GM19438 (cell line): ENCODE data around the gene STXBP5.
A peak's percentile ranks its signal among the peaks of the same experiment; 100 is the strongest.

Experiments
- ATAC-seq: cut with Tn5 transposase; IDR thresholded peaks from one replicate; pipeline ENCODE4 v1.9.1; 2021; ENCODE audit warnings: low read depth; ENCODE audit not compliant: unreplicated experiment

The STXBP5 gene

DNA sequence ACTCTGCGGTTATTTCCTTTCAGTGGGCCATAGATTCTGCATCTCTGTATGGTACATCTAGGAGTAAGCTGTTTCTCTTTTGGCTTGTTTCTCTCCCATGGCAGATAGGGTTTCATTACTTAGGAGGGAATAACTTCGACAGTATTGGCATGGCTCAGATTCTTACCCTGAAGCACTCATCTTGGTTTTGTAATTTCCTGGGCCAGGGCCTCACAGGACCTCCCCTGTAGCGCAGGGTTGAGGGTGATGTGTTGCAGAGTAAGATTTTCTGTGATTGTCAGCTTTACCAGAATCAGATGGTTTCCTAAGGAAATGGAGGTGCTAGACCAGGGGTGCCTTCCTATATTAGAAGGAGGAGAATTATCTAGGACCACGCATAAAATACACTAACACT is 78.3 kb downstream of the STXBP5 start:
- ATAC-seq: no peak

DNA sequence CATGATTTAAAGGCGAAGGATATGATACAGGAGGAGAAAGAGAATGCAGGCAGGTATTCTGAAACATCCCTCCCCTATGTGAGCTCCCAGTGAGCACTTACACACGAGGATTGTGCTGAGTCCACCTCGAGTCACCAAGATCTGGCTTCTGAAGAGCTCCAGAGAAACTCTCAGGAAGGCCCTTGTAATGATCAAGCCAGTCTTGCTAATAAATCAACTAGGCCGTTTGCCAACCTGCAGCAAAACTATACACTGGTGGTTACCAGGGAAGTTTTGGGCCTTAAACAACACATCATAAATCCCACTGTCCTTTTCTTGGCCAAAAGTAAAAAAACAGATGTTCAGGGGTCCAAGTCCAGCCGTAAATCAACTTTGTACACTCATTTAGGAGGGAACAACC is 79.2 kb downstream of the STXBP5 start:
- no peak for ATAC-seq

DNA sequence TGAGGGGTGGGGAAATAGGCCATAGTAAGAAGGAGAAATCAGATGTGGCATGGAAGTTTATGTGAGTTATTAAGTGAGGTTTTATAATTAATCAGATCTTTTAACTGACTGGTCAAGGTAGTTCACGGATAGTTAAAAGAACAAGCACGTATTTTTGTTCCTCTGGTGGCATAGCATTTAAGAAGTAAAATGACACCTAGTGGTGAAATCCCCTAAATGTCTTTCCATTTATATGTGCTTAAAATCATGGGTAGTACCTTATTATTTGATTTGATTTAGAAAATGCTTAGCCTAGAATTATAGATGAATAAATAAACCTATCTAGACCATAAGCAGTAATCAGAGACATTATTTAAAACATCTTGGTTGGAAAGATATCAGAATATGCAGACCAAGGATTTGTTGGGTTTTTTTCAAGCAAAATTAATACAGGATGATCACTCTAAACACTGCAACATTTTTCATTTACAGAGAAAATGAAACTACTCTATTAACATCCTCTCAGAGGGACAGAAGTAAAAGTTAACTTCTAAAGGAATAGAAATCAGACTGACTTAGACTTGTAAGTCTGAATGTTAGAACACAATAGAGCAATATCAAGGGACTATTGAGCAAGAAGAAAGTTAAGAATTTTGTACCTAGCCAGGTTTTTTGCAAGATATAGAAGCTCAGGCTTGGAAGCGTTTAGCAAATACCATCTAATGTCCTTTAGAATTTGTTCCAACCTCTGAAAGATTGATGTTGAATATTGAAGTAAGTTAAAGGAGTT is 81.1 kb downstream of the STXBP5 start:
- ATAC-seq: no peak

DNA sequence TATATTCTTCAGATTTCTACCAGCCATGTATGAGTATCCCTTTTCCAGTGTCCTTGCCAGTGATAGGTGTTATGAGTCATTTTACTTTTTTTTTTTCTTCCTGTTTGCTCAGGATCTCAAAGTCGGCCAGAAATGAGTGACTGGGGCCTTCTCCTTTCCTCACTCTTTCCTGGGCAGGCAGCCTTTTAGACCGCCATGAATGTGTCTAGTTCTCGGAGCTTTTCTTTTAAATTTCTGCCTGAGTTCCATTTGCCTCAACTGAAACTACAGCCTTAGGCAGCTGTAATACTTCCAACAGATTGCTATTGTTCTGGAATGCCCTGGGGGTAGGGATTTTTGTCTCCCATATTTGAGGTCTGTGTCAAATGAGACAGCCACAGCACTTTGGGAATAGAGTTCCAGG is 83.7 kb downstream of the STXBP5 start:
- no peak for ATAC-seq

DNA sequence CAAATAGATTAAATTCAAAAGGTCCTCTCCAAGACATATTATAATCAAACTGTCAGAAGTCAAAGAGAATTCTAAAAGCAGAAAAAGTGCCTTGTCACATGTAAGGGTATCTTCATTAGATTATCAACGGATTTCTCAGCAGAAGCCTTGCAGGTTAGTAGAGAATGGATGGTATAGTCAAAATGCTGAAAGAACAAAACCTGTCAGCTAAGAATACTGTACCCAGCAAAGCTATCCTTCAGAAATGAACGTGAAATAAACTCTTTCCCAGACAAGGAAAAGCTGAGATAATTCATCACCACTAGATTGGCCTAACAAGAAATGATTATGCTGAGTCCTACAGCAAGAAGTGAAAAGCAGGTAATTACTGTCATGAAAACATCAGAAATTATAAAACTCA is 92.9 kb downstream of the STXBP5 start:
- ATAC-seq: no peak

DNA sequence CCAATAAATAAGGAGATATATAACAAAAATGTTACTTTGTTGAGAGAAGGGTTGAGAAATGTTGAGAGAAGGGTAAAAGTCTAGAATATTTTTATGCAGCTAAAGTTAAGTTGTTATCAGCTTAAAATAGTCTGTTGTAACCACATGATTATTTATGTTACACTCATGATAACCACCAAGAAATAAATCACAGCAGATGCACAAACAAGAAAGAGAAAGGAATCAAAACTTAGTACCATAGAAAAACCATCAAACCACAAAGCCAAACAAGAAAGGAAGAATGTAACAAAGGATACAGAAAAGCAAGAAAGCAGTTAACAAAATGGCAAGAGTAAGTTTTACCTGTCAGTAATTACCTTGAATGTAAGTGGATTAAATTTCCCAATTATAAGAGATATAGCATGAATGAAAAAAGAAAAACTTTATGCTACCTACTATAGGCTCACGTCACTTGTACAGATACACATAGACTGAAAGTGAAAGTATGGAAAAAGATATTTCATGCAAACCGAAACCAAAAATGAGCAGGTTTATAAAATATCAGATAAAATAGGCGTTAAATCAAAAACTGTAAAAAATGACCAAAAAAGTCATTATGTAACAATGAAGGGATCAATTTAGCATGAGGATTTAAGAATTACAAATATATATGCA is 93.6 kb downstream of the STXBP5 start:
- no peak for ATAC-seq

DNA sequence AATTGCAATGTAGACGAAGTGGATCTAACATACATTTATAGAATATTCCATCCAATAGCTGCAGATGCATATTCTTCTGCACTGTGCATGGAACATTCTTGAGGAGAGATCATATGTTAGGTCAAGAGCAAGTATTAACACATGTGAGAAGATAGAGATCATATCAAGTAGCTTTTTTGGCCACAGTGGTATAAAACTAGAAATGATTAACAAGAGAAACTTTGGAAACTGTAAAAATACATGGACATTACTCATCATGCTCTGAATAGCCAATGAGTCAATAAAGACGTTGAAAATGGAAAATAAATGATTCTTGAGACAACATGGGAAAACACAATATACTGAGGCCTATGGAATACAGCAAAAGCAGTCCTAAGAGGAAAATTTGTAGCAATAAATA is 94.2 kb downstream of the STXBP5 start:
- ATAC-seq: no peak

DNA sequence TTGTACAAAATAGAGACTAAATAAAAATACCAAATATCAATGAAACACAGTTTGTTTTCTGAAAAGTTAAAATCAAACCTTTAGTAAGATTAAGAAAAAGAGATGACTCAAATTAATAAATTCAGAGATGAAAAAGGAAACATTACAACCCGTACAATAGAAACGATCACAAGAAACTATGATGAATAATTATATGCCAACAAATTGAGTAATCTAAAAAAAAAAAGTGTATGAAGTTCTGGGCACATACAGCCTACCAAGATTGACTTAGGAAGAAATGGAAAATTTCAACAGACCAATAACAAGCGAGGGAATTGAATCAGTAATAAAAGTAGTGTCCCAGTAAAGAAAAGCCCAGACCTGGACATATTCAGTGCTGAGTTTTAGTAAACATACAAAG is 94.8 kb downstream of the STXBP5 start:
- no peak for ATAC-seq

DNA sequence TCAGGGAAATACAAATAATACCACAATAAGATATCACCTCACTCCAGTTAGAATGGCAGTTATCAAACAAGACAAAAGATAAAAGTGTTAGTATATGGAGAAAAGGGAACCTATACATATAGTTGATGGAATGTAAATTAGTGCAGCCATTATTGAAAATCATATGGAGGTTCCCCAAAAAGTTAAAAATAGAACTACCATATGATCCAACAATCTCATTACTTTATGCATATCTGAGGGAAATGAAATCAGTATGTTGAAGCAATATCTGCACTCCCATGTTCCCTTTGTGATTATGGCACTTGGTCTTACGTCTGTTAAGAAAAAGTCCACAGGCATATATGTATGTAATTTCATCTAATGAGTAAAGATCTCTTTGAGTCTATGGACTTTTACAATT is 96.9 kb downstream of the STXBP5 start:
- ATAC-seq: no peak

DNA sequence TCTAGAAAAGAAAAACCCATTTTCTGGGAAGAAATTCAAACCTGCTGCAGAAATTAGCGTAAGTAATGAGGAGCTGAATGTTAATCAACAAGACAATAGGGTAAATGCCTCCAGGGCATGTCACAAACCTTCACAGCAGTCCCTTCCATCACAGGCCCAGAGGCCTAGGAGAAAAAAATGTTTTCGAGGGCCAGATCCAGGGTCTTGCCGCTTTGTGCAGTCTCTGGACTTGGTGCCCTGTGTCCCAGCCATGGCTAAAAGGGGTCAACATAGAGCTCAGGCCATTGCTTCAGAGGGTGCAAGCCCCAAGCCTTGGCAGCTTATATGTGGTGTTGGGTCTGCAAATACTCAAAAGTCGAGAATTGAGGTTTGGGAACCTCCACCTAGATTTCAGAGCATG is 99.8 kb downstream of the STXBP5 start:
- ATAC-seq: no peak

DNA sequence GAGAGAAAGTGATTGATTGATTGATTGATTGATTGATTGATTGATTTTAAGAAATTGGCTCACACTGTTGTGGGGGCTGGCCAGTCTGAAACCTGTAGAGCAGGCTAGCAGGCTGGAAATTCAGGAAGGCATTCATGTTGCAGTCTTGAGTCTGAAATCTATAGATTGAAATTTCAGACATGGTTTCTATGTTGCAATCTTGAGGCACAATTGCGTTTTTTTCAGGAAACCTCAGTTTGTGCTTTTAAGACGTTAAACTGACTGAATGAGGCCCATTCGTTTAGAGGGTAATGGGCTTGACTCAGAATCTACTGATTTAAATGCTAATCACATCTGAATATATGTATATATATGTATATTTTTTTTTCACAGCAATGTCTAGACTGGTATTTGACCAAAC is 106.3 kb downstream of the STXBP5 start:
- no peak for ATAC-seq

DNA sequence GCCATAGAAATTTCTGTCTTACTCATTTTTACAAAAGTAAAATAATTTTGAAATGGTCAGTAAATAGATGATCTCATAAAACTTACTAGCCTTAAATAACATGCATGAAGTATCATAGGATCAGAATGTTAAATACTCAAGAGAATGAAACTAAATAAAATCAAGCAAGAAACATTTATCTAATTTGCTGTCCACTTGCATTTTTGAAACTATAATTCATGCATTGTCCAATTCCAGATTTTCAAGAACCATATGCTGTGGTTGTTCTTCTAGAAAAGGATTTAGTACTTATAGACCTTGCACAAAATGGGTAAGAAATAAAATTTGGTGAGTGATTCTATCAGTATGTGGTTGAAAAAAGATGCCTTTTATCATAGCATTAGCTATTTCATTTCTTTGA is 107.0 kb downstream of the STXBP5 start:
- no peak for ATAC-seq

DNA sequence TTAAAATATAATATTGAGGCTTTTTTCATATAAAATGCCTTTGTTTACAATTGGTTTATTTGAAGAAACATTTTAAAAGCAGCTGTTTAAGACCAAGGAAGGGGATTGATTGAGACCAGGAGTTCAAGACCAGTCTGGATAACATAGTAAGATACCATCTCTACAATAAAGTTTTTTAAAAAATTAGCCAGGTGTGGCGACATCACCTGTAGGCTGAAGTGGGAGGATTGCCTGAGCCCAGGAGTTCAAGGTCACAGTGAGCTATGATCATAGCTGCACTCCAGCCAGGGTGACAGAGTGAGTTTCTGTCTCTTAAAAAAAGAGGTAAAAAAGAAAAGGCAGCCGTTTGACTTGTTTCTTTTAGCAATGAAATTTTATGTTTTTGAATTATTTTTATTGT is 117.0 kb downstream of the STXBP5 start:
- ATAC-seq: no peak

DNA sequence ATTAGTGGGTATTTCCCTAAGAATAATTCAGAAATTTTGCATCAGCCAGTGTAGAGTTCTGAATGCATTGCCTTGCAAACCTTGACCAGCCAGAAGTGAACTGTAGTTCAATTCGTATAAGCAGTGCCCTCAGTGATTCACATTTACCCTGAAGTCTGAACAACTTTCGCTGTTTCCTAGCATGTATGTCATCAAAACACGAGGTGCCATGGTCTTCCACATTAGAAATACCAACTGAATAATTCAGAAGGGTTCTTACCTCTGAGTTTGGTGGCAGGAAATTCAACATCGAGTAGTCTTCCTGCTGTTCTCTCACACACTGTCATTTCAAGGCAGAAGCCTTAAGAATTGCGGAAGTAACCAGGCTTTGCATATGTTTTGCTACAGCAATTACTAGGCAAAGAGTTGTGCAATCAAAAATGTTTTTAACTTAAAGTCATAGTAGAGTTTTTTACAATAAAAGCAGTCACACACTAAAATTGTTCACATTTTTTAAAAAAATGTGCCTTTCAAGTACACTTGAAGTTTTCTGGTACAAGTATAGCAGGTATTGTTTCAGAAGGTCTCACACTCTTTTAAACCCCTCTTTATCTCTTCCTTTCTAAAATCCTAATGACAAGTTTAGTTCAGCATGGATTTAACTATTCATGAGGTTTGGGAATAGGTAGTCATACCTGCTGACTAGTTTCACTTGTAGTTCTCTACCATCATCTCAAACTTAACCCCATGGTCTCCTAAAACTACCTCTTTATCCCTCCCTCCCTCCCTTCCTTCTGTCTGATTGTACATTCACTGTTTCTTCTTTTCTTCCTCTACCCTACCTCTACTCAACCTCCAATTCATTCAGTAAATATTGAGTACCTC is 118.3 kb downstream of the STXBP5 start:
- ATAC-seq: peak; percentile 93

DNA sequence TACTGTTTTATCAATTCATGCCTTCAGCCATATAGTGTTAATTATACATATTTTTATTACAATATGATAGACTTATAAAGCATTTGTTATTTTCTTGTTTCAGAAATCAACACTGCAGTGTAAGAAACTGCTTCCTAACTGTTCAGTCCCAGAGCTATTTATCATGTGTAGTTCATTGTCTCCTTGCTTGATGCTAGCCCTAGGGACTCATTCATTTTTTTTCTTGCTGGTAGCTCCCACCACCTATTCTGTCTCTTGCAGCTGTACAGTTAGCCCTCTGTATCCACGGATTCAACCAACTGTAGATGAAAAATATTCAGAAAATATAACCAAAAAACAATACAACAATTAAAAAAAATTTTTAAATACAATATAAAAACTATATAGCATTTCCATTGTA is 121.3 kb downstream of the STXBP5 start:
- ATAC-seq: no peak

DNA sequence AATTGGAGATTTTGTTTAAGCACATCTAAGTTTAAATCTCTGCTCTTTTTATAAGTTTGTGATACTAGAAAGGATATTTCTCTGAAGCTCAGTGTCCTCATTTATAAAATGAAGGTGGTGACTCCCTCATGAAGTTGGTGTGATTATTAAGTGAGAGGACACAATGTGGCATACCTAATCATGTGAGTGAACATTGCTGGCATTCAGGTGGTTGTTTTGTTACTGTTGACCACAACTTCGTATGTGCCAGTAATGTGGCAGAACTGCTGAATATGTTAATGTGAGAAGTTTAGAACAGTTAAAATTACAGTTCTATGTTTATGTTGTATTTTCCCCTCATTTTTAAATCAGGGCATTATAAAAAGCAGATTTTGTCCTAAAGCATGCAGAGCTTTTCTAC is 127.2 kb downstream of the STXBP5 start:
- ATAC-seq: no peak

DNA sequence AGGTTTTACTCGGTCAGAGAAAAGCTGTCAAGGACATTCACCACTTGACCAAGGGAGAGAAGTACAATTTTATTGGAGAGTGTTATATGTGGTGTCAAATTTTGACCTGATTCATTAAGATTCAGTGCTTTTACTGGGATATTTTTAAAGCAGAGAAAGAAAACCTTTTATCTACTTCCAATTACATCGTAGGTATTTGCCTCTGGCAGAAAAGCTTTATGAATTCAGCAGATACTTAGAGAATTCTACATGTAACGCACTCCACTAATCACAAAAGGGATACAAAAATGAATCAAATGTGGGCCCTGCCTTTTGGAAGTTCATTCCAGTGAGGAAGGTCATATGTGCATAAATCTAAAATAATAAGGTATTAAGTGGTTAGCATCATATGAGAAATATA is 133.7 kb downstream of the STXBP5 start:
- no peak for ATAC-seq

DNA sequence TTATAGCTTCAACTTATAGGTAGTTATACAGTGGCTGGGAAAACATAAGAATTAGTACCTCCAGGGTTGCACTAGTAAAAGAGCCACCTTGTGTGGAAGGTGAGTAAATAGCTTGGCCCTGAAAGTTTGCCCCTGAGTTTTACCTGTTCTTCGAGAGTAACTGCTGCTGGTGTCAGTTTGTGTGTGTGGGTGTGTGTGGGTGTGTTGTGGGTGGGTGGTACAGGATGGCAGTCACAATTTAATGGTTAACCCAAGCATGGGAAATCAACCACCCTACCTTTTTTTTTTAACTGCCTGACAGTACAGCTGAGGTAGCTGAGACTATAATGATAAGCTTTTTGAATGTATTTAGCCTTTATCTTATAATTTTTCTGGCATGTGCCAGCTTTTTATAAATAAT is 137.3 kb downstream of the STXBP5 start:
- no peak for ATAC-seq

DNA sequence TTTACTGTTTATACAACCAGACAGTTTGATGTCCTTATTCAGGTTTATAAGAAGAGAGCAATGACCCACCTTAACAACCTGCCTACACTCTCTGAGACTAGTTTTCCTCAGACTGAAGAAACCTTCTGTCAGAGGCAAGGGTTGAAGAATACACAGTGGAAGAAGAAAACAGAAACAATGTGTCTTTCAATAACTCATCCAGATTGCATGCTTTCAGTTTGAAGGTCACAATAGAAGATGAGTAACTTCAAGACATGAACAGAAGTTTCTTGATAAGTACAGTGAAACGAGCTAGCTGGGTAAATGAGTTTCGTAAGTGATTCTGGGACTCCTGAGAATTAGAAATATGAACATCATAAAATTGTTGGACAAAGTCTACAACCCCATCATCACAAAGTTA is 141.7 kb downstream of the STXBP5 start:
- no peak for ATAC-seq

DNA sequence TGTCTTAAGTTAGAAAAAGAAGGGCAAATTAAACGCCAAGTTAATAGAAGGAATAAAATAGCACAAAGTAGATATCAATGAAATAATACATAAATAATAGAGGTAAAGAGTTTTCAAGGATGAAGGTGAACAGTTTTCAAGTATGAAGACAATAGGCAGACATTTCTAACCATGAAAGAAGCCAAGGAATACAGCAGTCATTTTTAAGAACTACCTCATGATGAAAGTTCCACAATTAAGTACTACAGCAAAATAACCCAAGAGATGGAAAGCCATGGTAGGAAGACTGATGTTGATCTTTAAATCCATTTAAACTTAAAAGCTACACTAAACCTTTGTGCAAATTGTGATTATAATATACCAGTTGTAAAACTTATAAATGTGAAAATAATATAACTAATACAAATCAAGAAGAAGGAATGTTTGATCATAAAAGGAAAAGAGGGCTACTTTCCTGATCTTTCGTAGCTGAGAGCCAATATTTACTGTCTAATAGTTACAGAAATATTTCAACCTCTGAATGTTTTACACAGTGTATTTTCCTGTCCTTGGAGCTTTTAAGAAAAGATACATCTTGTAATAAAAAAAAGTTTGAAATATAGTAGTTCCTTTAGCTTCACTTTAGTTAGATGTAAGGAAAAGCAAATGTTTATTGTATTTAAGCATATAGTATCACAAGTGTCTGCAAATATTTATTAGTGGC is 143.1 kb downstream of the STXBP5 start:
- no peak for ATAC-seq
